H1 (cell line): Measurements from ENCODE around the gene GNB1.

Experiments
- CHD2 ChIP-seq: IDR thresholded peaks from 2 replicates; pipeline ENCODE4 v1.6.1; 2012; ENCODE audit warnings: low read length, improper control_type of control experiment
- EP300 ChIP-seq, 2 experiments: IDR thresholded peaks; 1 replicate in 1 of 2; 2 replicates in 1 of 2; pipeline ENCODE4 v1.6.1; 2011 to 2012; ENCODE audit warnings: low read depth in 2 of 2, low read length in 2 of 2, mild to moderate bottlenecking in 2 of 2, borderline replicate concordance in 1 of 2, inconsistent platforms in 1 of 2, moderate library complexity in 1 of 2
- PHF8 ChIP-seq: fragments of 200-600 bp; sonication (generic); conservative IDR thresholded peaks from 2 replicates; pipeline ENCODE4 v1.7.1; 2012; ENCODE audit warnings: low read depth, mild to moderate bottlenecking, inconsistent platforms, low read length, moderate library complexity
- POLR2A ChIP-seq, 2 experiments: IDR thresholded peaks; 1 replicate in 1 of 2; 2 replicates in 1 of 2; pipeline ENCODE4 v1.6.1; 2011; ENCODE audit warnings: low read depth in 2 of 2, low read length in 2 of 2, mild to moderate bottlenecking in 2 of 2; ENCODE audit errors: control extremely low read depth in 1 of 2
- POLR2AphosphoS5 ChIP-seq: IDR thresholded peaks from 2 replicates; pipeline ENCODE4 v1.6.1; 2011; ENCODE audit warnings: low read depth, low read length
- POU5F1 ChIP-seq: IDR thresholded peaks from 2 replicates; pipeline ENCODE4 v1.6.1; 2011; ENCODE audit warnings: low read depth, mild to moderate bottlenecking, low read length, moderate library complexity
- RBBP5 ChIP-seq: IDR thresholded peaks from 2 replicates; pipeline ENCODE4 v1.7.1; 2012; ENCODE audit warnings: low read depth, mild to moderate bottlenecking, inconsistent platforms, low read length, moderate library complexity, borderline replicate concordance
- RNF2 ChIP-seq: fragments of 200-900, 300-1000 bp; sonication (generic); IDR thresholded peaks from 2 replicates; pipeline ENCODE4 v1.7.1; 2016; ENCODE audit warnings: borderline replicate concordance, low read depth, mild to moderate bottlenecking, antibody characterized with exemption, low read length; ENCODE audit not compliant: poor library complexity, severe bottlenecking; ENCODE audit errors: missing control alignments
- SAP30 ChIP-seq: fragments of 300-600 bp; sonication (generic); IDR thresholded peaks from 2 replicates; pipeline ENCODE4 v1.7.1; 2012; ENCODE audit warnings: low read length, moderate library complexity, mild to moderate bottlenecking, inconsistent platforms; ENCODE audit not compliant: insufficient read depth, insufficient replicate concordance
- TBP ChIP-seq: IDR thresholded peaks from 2 replicates; pipeline ENCODE4 v1.6.1; 2011; ENCODE audit warnings: low read depth, low read length, improper control_type of control experiment
- YY1 ChIP-seq: IDR thresholded peaks from 2 replicates; pipeline ENCODE4 v1.6.1; 2011; ENCODE audit warnings: low read depth, mild to moderate bottlenecking, low read length
- TF ChIP-seq, protein P1 (sequence below), 3 experiments: IDR thresholded peaks; 1 replicate in 2 of 3; 2 replicates in 1 of 3; pipeline versions ENCODE4 v1.5.1 to v1.6.1; 2011; ENCODE audit warnings: low read length in 3 of 3, mild to moderate bottlenecking in 3 of 3, inconsistent platforms in 2 of 3, low read depth in 1 of 3, moderate library complexity in 1 of 3; ENCODE audit not compliant: insufficient read depth in 1 of 3; ENCODE audit errors: control extremely low read depth in 1 of 3
- TF ChIP-seq, protein P2 (sequence below): IDR thresholded peaks from 2 replicates; pipeline ENCODE4 v1.6.1; 2012; ENCODE audit warnings: low read length, inconsistent platforms

DNA sequence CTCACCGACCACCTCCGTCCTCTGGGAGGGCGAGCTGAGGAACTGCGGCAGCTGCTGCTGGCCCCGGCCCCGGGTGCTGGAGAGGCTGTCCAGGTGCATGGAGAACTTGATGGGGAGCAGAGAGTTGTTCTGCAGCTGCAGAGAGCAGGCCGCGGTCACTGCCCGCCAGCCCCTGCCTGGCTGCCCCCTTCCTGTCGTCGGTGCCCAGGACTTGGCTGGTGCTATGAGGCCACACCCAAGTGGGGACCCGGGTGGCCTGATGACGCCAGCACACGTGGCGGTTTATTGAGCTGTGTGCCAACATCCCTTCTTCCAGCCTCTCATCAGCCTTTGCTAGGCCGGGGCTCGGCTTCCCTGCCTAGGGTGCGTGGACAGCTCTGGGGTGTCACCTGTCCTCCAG, 33.5 kb upstream of the GNB1 start:
- TF ChIP-seq CHD2, result no peak
- TF ChIP-seq, protein P1, sequence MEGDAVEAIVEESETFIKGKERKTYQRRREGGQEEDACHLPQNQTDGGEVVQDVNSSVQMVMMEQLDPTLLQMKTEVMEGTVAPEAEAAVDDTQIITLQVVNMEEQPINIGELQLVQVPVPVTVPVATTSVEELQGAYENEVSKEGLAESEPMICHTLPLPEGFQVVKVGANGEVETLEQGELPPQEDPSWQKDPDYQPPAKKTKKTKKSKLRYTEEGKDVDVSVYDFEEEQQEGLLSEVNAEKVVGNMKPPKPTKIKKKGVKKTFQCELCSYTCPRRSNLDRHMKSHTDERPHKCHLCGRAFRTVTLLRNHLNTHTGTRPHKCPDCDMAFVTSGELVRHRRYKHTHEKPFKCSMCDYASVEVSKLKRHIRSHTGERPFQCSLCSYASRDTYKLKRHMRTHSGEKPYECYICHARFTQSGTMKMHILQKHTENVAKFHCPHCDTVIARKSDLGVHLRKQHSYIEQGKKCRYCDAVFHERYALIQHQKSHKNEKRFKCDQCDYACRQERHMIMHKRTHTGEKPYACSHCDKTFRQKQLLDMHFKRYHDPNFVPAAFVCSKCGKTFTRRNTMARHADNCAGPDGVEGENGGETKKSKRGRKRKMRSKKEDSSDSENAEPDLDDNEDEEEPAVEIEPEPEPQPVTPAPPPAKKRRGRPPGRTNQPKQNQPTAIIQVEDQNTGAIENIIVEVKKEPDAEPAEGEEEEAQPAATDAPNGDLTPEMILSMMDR (IDR thresholded peaks at IDR 0.05; ENCODE audit: control extremely low read depth in 1 of 3, insufficient read depth in 1 of 3, low read depth in 1 of 3, low read length in 3 of 3), result no peak
- TF ChIP-seq, protein P2, sequence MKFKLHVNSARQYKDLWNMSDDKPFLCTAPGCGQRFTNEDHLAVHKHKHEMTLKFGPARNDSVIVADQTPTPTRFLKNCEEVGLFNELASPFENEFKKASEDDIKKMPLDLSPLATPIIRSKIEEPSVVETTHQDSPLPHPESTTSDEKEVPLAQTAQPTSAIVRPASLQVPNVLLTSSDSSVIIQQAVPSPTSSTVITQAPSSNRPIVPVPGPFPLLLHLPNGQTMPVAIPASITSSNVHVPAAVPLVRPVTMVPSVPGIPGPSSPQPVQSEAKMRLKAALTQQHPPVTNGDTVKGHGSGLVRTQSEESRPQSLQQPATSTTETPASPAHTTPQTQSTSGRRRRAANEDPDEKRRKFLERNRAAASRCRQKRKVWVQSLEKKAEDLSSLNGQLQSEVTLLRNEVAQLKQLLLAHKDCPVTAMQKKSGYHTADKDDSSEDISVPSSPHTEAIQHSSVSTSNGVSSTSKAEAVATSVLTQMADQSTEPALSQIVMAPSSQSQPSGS, result no peak
- no peak for TF ChIP-seq POLR2A (IDR thresholded peaks at IDR 0.05; ENCODE audit: control extremely low read depth in 1 of 2, low read depth in 2 of 2, low read length in 2 of 2)
- no peak for TF ChIP-seq YY1
- no peak for TF ChIP-seq EP300 (IDR thresholded peaks at IDR 0.05; ENCODE audit: borderline replicate concordance in 1 of 2, low read depth in 2 of 2, low read length in 2 of 2)
- TF ChIP-seq RBBP5, result no peak
- TF ChIP-seq POU5F1, result no peak
- no peak for TF ChIP-seq TBP
- TF ChIP-seq RNF2, result no peak
- no peak for TF ChIP-seq SAP30
- no peak for TF ChIP-seq POLR2AphosphoS5
- no peak for TF ChIP-seq PHF8
